GM12891 (cell line): Measurements from ENCODE around the gene OR2A25.

ENCODE experiments used
- POLR2A ChIP-seq: IDR thresholded peaks from 2 replicates; pipeline ENCODE4 v1.6.1; 2011; ENCODE audit warnings: low read depth, low read length, control low read depth
- POLR2AphosphoS5 ChIP-seq: IDR thresholded peaks from 2 replicates; pipeline ENCODE4 v1.6.1; 2011; ENCODE audit warnings: low read depth, low read length, control low read depth
- SPI1 ChIP-seq: IDR thresholded peaks from 2 replicates; pipeline ENCODE4 v1.6.1; 2011; ENCODE audit warnings: low read depth, low read length, control low read depth
- TAF1 ChIP-seq: IDR thresholded peaks from 2 replicates; pipeline ENCODE4 v1.6.1; 2011; ENCODE audit warnings: low read depth, low read length, control low read depth

GRCh38 chr7:144032985-144033709 lies 36.5 kb upstream of the OR2A25 start:
- TF ChIP-seq POLR2AphosphoS5 (no peak), POLR2A (no peak), TAF1 (no peak), SPI1 (no peak)
